Measurements from ENCODE around the gene PCP4L1. TPM values are rescaled to one million over a fixed set of nuclear protein-coding genes. Genes with fewer than 3 reads are reported as not detected.

Gene PCP4L1
- total RNA-seq, 4 donors from 2014 or later, result 1.6 to 13.8 (median 5.7) TPM

DNA sequence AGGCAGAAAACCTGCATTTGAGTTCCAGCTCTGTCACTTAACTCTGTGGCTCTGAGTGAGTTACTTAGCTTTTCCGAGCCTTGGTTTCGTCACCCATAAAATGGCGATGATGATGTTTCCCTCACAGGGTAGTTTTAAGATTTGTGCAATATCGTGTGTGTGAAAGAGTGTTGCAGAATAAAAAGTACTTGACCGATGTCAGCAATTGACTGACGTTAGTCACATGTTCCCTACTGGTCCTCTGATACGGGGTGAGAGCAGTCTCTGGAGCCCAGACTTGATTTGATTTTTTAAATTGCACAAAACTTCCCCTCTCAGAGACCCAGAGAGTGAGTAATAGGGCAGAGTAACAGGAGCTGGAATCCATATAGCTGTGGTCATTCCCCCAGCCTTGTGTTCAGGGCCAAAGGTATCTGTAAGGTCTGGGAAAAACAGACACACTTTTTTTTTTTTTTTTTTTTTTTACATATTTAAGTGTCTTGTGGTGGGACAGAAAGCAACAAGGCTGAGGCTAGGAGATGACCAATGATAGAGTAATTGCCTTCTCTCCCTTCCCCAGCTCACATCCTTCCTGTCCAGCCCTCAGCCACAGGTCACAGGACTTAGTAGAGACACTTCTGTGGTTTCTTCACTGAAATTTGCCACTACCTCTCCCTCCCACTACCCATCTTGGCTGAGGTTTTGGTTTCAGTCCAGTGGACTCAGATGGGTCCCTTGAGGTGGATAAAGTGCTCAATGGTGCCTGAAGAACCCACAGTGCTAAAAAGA is 41.4 kb upstream of the PCP4L1 start:
- peaks cover 9 to 36% of the 10 kb centered on the region in 2 donors for H3K36me3 ChIP-seq
- 54 to 60% methylated on average over 6 to 7 of the region's 7 CpGs for WGBS, 2 donors (ENCODE audit: low coverage in 1 of 2)
- H3K27ac ChIP-seq, result peak overlapping the region in 3 of 4 donors; percentile 55 to 71 (median 69)
- peak; percentile 72 for ATAC-seq
- H3K27me3 ChIP-seq, result no peaks in the 10 kb centered on the region
- no peak for TF ChIP-seq POLR2A (IDR thresholded peaks at IDR 0.05)
- TF ChIP-seq POLR2AphosphoS5 (IDR thresholded peaks at IDR 0.05), result peak; percentile 41
- H3K4me1 ChIP-seq, result no peaks in the 10 kb centered on the region
- peak overlapping the region in 1 of 2 donors; percentile 38 for H3K4me3 ChIP-seq
- H3K9me3 ChIP-seq, result no peaks in the 10 kb centered on the region

DNA sequence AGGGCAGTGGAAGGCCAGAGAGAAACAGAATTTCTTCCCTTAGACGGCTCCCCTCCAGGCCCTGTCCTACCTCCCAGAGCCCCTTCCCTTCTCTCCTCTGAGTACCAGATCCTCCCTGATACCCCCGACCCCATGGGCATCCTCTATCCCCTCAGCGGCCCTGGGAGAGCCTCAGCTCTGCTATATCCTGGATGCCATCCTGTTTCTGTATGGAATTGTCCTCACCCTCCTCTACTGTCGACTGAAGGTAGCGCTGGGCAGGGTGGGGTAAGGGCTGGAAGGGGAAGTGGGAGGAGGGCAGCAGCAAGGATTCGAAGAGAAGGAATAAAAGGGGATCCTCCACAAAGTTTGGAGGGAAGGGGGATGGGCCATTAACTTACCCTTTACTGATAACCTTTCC is 40.7 kb upstream of the PCP4L1 start:
- H3K4me1 ChIP-seq, result no peaks in the 10 kb centered on the region
- H3K9me3 ChIP-seq, result no peaks in the 10 kb centered on the region
- no peaks in the 10 kb centered on the region for H3K27me3 ChIP-seq
- 65 to 100% methylated on average over 1 to 4 of the region's 6 CpGs for WGBS, 2 donors (ENCODE audit: low coverage in 1 of 2)
- peak overlapping the region in 1 of 2 donors; percentile 18 for H3K4me3 ChIP-seq
- peaks cover 9 to 28% of the 10 kb centered on the region in 2 donors for H3K36me3 ChIP-seq
- TF ChIP-seq EP300 (IDR thresholded peaks at IDR 0.05), result no peak
- TF ChIP-seq, protein P1, sequence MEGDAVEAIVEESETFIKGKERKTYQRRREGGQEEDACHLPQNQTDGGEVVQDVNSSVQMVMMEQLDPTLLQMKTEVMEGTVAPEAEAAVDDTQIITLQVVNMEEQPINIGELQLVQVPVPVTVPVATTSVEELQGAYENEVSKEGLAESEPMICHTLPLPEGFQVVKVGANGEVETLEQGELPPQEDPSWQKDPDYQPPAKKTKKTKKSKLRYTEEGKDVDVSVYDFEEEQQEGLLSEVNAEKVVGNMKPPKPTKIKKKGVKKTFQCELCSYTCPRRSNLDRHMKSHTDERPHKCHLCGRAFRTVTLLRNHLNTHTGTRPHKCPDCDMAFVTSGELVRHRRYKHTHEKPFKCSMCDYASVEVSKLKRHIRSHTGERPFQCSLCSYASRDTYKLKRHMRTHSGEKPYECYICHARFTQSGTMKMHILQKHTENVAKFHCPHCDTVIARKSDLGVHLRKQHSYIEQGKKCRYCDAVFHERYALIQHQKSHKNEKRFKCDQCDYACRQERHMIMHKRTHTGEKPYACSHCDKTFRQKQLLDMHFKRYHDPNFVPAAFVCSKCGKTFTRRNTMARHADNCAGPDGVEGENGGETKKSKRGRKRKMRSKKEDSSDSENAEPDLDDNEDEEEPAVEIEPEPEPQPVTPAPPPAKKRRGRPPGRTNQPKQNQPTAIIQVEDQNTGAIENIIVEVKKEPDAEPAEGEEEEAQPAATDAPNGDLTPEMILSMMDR (IDR thresholded peaks at IDR 0.05), result no peak
- TF ChIP-seq POLR2AphosphoS5 (IDR thresholded peaks at IDR 0.05), result no peak
- no peak for TF ChIP-seq POLR2A (IDR thresholded peaks at IDR 0.05)
- H3K27ac ChIP-seq, result peak overlapping the region in 3 of 4 donors; percentile 35 to 57 (median 57)
- no peak for ATAC-seq

DNA sequence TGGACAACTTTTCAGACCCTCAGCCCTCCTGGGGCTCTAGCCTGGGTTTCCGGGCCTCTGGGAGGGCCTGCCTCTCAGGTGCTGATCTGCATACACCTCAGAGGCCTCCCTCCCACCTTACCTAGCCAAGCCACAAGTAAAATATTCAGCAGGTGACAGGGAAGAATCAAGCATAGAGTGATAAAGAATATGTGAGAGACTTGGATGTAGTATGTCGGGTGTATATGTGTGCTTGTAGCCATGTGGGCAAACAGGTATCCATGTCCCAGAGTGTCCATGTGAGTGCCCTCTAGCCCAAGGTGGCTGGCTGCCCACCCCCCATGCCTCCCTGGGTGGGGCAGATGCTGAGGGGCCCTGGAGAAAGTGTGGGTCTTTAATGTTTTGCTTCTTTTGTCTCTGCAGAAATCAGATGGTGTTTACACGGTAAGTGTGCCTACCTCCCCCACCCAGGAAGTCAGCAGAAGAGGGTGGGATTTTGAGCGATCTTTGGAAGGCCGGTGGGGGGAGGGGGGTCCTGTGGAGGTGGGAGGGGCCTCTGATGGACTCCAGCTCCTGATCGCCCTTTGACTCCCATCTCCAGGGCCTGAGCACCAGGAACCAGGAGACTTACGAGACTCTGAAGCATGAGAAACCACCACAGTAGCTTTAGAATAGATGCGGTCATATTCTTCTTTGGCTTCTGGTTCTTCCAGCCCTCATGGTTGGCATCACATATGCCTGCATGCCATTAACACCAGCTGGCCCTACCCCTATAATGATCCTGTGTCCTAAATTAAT is 40.1 kb upstream of the PCP4L1 start:
- WGBS, 2 donors (ENCODE audit: low coverage in 1 of 2), result 82 to 93% methylated on average over 2 to 5 of the region's 8 CpGs
- TF ChIP-seq POLR2AphosphoS5 (IDR thresholded peaks at IDR 0.05) (no peak), POLR2A (IDR thresholded peaks at IDR 0.05) (no peak), EP300 (IDR thresholded peaks at IDR 0.05) (no peak)
- TF ChIP-seq, protein P1 (IDR thresholded peaks at IDR 0.05), result no peak
- H3K4me1 ChIP-seq, result no peaks in the 10 kb centered on the region
- ATAC-seq, result no peak
- peaks cover 3 to 22% of the 10 kb centered on the region in 2 donors for H3K36me3 ChIP-seq
- peak overlapping the region in 1 of 4 donors; percentile 57 for H3K27ac ChIP-seq
- no peaks in the 10 kb centered on the region for H3K9me3 ChIP-seq
- no peaks in the 10 kb centered on the region for H3K27me3 ChIP-seq
- peak overlapping the region in 1 of 2 donors; percentile 18 for H3K4me3 ChIP-seq

DNA sequence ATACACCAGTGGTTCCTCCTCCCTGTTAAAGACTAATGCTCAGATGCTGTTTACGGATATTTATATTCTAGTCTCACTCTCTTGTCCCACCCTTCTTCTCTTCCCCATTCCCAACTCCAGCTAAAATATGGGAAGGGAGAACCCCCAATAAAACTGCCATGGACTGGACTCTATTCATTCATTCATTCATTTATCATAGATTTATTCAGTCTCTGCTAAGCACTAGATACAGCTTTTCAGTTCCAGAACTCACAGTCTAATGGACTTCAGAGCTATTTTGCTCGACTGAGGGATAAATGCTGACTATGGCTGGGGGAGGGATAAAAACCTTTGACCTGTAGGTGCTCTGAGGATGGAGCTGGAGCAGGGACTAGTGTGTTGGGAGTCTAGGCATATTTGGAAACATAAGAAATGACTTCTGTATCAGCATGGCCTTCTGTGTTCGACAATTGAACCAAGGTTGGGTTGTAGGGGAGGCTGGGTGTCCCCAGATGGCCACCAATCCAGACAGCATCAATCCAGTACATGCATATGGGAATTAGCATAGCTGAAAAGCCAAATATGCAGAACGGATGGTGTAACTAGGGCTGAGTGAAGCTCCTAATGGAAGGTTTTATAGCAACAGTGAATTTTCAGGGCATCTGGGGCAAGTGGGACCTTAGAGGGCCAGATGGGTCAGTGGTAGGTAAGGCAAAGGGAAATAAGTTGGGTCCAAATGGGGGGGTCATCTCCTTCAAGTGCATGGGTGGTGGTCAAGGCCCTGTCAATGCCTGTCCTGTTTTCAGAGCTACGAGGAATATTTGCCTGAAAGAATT is 39.3 kb upstream of the PCP4L1 start:
- TF ChIP-seq POLR2AphosphoS5 (IDR thresholded peaks at IDR 0.05) (no peak), EP300 (IDR thresholded peaks at IDR 0.05) (no peak), POLR2A (IDR thresholded peaks at IDR 0.05) (no peak)
- TF ChIP-seq, protein P1 (IDR thresholded peaks at IDR 0.05), result no peak
- 75 to 100% methylated on average over 1 to 5 of the region's 5 CpGs for WGBS, 2 donors (ENCODE audit: low coverage in 1 of 2)

DNA sequence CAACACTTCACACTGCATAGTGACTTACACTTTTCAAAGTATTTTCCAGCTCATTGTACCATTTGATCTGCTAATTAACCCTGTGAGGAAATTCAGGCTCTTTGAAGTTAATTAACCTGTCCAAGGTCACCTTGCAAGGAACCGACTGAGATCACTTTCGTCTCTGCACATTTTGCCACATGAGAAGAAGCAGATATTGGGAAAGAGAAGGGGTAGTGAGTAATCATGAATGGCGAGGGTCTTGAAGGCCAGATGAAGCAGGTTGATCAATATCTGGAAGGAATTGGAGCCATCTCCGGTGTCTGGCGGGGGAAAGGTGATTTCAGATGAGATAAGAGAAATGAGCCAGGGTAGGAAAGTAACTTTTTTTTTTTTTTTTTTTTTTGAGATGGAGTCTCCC is 38.5 kb upstream of the PCP4L1 start:
- Histone ChIP-seq H3K36me3 (peaks cover 0 to 7% of the 10 kb centered on the region in 2 donors), H3K4me1 (peaks cover 0 to 2% (median 0%) of the 10 kb centered on the region in 3 donors), H3K9me3 (no peaks in the 10 kb centered on the region), H3K27ac (no peak overlapping the region), H3K4me3 (no peak overlapping the region), H3K27me3 (no peaks in the 10 kb centered on the region)
- WGBS, 2 donors (ENCODE audit: low coverage in 1 of 2), result 81% methylated on average over 3 to 5 of the region's 5 CpGs
- TF ChIP-seq POLR2AphosphoS5 (IDR thresholded peaks at IDR 0.05) (no peak), POLR2A (IDR thresholded peaks at IDR 0.05) (no peak), EP300 (IDR thresholded peaks at IDR 0.05) (no peak)
- TF ChIP-seq, protein P1 (IDR thresholded peaks at IDR 0.05), result no peak
- no peak for ATAC-seq

More for the DNA sequence above, 39.3 kb upstream of the PCP4L1 start:
- no peak for ATAC-seq
- Histone ChIP-seq H3K4me3 (no peak overlapping the region), H3K9me3 (no peaks in the 10 kb centered on the region), H3K4me1 (no peaks in the 10 kb centered on the region), H3K27me3 (no peaks in the 10 kb centered on the region), H3K36me3 (peaks cover 0 to 14% of the 10 kb centered on the region in 2 donors), H3K27ac (no peak overlapping the region)
